Gastrocnemius medialis (tissue), 4 donors: ENCODE data around the gene CCDC51. TPM values are rescaled to one million over a fixed set of nuclear protein-coding genes. Genes with fewer than 3 reads are reported as not detected.
"Not testable (repeated sequence)": the region's sequence is repeated elsewhere in the genome, so short reads cannot be mapped to it uniquely, and the experiment has no call there.

Experiments
- ATAC-seq, 2 donors: fragments of 150-250 bp; one replicate each; pipeline ENCODE4 v1.9.1; 2016
- DNase-seq, 2 donors: peaks; one replicate each; pipeline ENCODE4 v3.0.0-alpha.2; 2019
- H3K27ac ChIP-seq, 4 donors: fragments of 200-600 bp; sonication (generic); 1 replicate in 1 of 4; 2 replicates in 3 of 4; pipeline ENCODE4 v1.5.1; 2016 to 2018; ENCODE audit warnings: mild to moderate bottlenecking in 2 of 4, moderate library complexity in 1 of 4
- H3K27me3 ChIP-seq, 3 donors: fragments of 200-600 bp; sonication (generic) in 2 of 3; 1 replicate in 1 of 3; 2 replicates in 2 of 3; pipeline versions ENCODE4 v1.5.1 to v1.6.0; 2016 to 2019; ENCODE audit warnings: mild to moderate bottlenecking in 1 of 3, moderate library complexity in 1 of 3
- H3K36me3 ChIP-seq, 2 donors: fragments of 200-600 bp; sonication (generic) in 1 of 2; one replicate each; pipeline ENCODE4 v1.5.1; 2017 to 2018
- H3K4me1 ChIP-seq, 2 donors: fragments of 200-600 bp; sonication (generic) in 1 of 2; one replicate each; pipeline ENCODE4 v1.5.1; 2016 to 2017; ENCODE audit warnings: mild to moderate bottlenecking in 2 of 2
- H3K4me3 ChIP-seq, 4 donors: fragments of 200-600 bp; sonication (generic) in 3 of 4; 1 replicate in 1 of 4; 2 replicates in 3 of 4; pipeline ENCODE4 v1.5.1; 2016 to 2019; ENCODE audit warnings: mild to moderate bottlenecking in 2 of 4
- H3K9me3 ChIP-seq, 3 donors: fragments of 200-600 bp; sonication (generic) in 2 of 3; 1 replicate in 1 of 3; 2 replicates in 2 of 3; pipeline ENCODE4 v1.5.1; 2016 to 2019
- CTCF ChIP-seq, 5 experiments: fragments of 450-650 bp in 3 of 5; fragments of 200-600 bp in 2 of 5; sonication (generic) in 2 of 5; IDR thresholded peaks in 4 of 5; conservative IDR thresholded peaks in 1 of 5; 1 replicate in 4 of 5; 2 replicates in 1 of 5; pipeline ENCODE4 v1.5.1; 2016 to 2019; ENCODE audit warnings: antibody characterized with exemption in 5 of 5, mild to moderate bottlenecking in 3 of 5, moderate library complexity in 3 of 5
- POLR2A ChIP-seq, 2 donors: fragments of 450-650 bp; IDR thresholded peaks; one replicate each; pipeline ENCODE4 v1.6.1; 2017; ENCODE audit warnings: antibody characterized with exemption in 2 of 2, mild to moderate bottlenecking in 2 of 2, moderate library complexity in 2 of 2
- in situ Hi-C, 4 donors: fragments of 200-750 bp; cut with MboI; loops; one replicate each; pipeline versions ENCODE4 v1.15.0 to v1.8.0; 2017; ENCODE audit warnings: low sequenced_read_pairs in 4 of 4
- intact Hi-C: fragments of 100-400 bp; cut with DNase I; formaldehyde crosslinking; loops from one replicate; pipeline ENCODE4 v1.15.1; 2023; ENCODE audit warnings: low total_unique reads
- total RNA-seq, 4 donors: library from RNA; depleted of rRNA; stranded (reverse); fragments of >200 nt; gene quantifications; one replicate each; pipeline versions ENCODE4 v1.1.0 to v1.2.3, GENCODE V29; 2016

Gene CCDC51
- total RNA-seq, 4 donors from 2014 or later: 4.9 to 12.2 (median 9.9) TPM

DNA sequence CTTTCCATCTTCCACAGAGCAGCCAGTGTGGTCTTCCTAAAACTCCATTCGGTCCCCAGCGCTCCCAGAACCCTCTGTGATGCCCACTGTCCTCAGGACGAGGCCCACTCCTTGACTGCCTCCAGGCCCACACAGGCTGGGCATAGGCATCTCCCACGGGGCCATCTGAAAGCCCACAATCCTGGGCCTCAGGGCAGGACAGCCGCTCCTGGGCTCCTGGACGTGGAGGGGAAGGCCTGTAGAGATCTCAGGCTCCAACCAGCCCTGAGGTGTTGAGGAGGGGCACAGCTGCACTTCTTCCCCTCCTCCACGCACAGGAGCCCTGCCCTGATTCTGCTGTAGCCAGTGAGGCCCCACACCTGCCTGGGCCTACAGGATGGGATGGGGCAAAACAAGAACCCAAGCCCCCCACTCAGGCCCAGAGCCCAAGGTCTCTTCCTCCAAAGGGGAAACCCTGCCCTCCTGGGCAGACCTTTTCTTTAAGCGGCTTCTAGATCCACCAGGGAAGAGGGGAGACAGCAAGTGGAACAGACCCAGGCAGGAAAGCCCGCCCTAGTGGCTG, 38.1 kb upstream of the CCDC51 start:
- ATAC-seq (no peak), DNase-seq (no peak)
- peaks cover 4 to 5% of the 10 kb centered on the region in 2 donors for H3K4me1 ChIP-seq
- TF ChIP-seq POLR2A (IDR thresholded peaks at IDR 0.05) (no peak), CTCF (IDR thresholded peaks at IDR 0.05 in 4 of 5, conservative IDR thresholded peaks at IDR 0.05 in 1 of 5) (no peak)
- no peak overlapping the region for H3K4me3 ChIP-seq
- intact Hi-C loops (no loop called here), in situ Hi-C loops (no loop called here)
- H3K27ac ChIP-seq: peak overlapping the region in 3 of 4 donors; percentile 54
- H3K9me3 ChIP-seq: no peaks in the 10 kb centered on the region
- no peaks in the 10 kb centered on the region for H3K36me3 ChIP-seq
- no peaks in the 10 kb centered on the region for H3K27me3 ChIP-seq

DNA sequence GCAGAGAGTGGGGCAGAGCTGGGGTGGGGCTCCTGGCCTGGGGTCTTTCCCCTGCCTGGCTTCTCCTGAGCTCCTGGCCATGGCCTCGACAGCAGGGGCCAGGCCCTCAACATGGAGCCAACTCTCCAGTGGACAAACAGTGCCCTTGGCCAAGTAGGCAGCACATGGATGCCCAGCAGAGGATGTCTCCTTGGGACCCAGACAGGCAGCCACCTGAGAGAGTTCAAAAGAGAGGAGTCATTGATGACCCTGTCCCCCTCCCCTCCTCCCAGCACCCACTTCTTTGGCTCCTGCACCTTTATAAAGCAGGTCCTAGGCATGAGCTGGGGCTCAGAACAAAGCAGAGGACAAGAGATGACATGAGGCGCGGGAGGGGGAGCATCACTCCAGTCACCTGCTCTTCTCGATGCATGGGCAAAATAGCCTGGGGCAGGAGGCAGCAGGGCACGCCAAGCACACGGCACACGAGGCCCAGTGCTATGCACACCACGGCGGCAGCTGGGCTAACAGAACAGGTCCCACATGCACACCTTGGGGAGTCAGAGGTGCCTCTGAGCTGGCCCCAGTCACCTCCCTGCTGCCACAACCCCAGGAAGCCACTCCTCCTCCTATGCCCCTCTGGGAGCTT, 36.6 kb upstream of the CCDC51 start:
- Histone ChIP-seq H3K9me3 (no peaks in the 10 kb centered on the region), H3K36me3 (no peaks in the 10 kb centered on the region), H3K4me1 (peaks cover 14 to 17% of the 10 kb centered on the region in 2 donors), H3K27me3 (no peaks in the 10 kb centered on the region), H3K27ac (no peak overlapping the region), H3K4me3 (no peak overlapping the region)
- TF ChIP-seq POLR2A (IDR thresholded peaks at IDR 0.05) (no peak), CTCF (IDR thresholded peaks at IDR 0.05 in 4 of 5, conservative IDR thresholded peaks at IDR 0.05 in 1 of 5) (no peak)
- no peak for DNase-seq
- no peak for ATAC-seq
- in situ Hi-C loops: no loop called here
- intact Hi-C loops: no loop called here

- TF ChIP-seq POLR2A (IDR thresholded peaks at IDR 0.05) (no peak), CTCF (IDR thresholded peaks at IDR 0.05 in 4 of 5, conservative IDR thresholded peaks at IDR 0.05 in 1 of 5) (no peak)
- no peak for ATAC-seq
- no peak for DNase-seq
- H3K4me1 ChIP-seq: peaks cover 17 to 21% of the 10 kb centered on the region in 2 donors
- no peak overlapping the region for H3K4me3 ChIP-seq
- no peaks in the 10 kb centered on the region for H3K36me3 ChIP-seq
- H3K9me3 ChIP-seq: no peaks in the 10 kb centered on the region
- no peak overlapping the region for H3K27ac ChIP-seq
- in situ Hi-C loops: no loop called here
- intact Hi-C loops: no loop called here
- H3K27me3 ChIP-seq: no peaks in the 10 kb centered on the region
Measured at GRCh38 chr3:48475188-48475587, 35.3 kb upstream of the CCDC51 start.

DNA sequence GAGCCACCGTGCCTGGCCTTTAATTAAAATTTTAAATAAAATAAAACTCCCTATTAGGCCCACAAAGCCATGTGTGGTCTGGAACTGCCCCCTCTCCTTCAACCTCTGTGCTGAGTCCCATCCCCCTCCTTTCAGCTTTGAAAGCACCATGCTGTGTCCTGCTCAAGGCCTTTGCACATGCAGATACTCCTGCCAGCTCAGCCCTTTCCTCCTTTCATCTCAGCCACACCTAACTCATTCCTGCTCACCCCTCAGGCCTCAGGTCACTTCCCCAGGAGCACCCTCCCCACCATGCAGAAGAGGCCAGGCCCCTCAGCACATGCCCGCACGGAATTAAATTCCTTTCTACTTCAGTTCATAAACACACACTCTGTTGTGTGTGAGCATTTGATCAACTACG, 34.7 kb upstream of the CCDC51 start:
- in situ Hi-C loops: no loop called here
- intact Hi-C loops: no loop called here
- no peak overlapping the region for H3K27ac ChIP-seq
- no peak overlapping the region for H3K4me3 ChIP-seq
- H3K9me3 ChIP-seq: no peaks in the 10 kb centered on the region
- ATAC-seq (no peak), DNase-seq (no peak)
- H3K4me1 ChIP-seq: peaks cover 21 to 24% of the 10 kb centered on the region in 2 donors
- TF ChIP-seq POLR2A (IDR thresholded peaks at IDR 0.05): no peak
- no peak for TF ChIP-seq CTCF (IDR thresholded peaks at IDR 0.05 in 4 of 5, conservative IDR thresholded peaks at IDR 0.05 in 1 of 5)
- no peaks in the 10 kb centered on the region for H3K27me3 ChIP-seq
- H3K36me3 ChIP-seq: no peaks in the 10 kb centered on the region

- peaks cover 22 to 24% of the 10 kb centered on the region in 2 donors for H3K4me1 ChIP-seq
- intact Hi-C loops, H3K27me3 ChIP-seq, H3K4me3 ChIP-seq, H3K9me3 ChIP-seq, DNase-seq, ATAC-seq, H3K36me3 ChIP-seq, in situ Hi-C loops: not testable (repeated sequence)
- peak overlapping the region; percentile 87 to 100 (median 90) for H3K27ac ChIP-seq
Measured at GRCh38 chr3:48474031-48474430, 34.1 kb upstream of the CCDC51 start.
